Muscle of back (tissue), 11 donors: Measurements from ENCODE around the gene TMEM229A. TPM values are rescaled to one million over a fixed set of nuclear protein-coding genes. Genes with fewer than 3 reads are reported as not detected.
"Not testable (repeated sequence)": the region's sequence is repeated elsewhere in the genome, so short reads cannot be mapped to it uniquely, and the experiment has no call there.

Experiments used
- DNase-seq, 3 donors: peaks; one replicate each; pipeline versions ENCODE4 v3.0.0 to v3.0.0-alpha.2; 2013
- polyA plus RNA-seq, 10 donors: library from polyadenylated mRNA; unstranded; fragments of 120-200 nt; gene quantifications; one replicate each; pipeline ENCODE4 v1.2.1, GENCODE V29; 2013; ENCODE audit not compliant: insufficient read length in 10 of 10

TMEM229A gene
- polyA plus RNA-seq, 10 donors = 0.14 to 0.18 (median 0.15) TPM; not detected in 7

GRCh38 chr7:124033095-124033806, 384 bp upstream of the TMEM229A start:
- DNase-seq = peak in 2 of 3 donors; percentile 16 to 49

GRCh38 chr7:124031919-124032318, 948 bp downstream of the TMEM229A start:
- DNase-seq = peak in 1 of 3 donors; percentile 18

GRCh38 chr7:124031406-124031805, 1.5 kb downstream of the TMEM229A start:
- peak in 1 of 3 donors; percentile 0 for DNase-seq

GRCh38 chr7:124030964-124031363, 1.9 kb downstream of the TMEM229A start:
- peak in 1 of 3 donors; percentile 0 for DNase-seq

- no peak for DNase-seq
These were observed 3.3 kb downstream of the TMEM229A start for GRCh38 chr7:124029396-124030188.

GRCh38 chr7:124027236-124027635, 5.6 kb downstream of the TMEM229A start:
- DNase-seq = no peak

- DNase-seq = not testable (repeated sequence)
These were observed 8.5 kb downstream of the TMEM229A start for GRCh38 chr7:124024329-124024728.

- no peak for DNase-seq
These were observed 10.3 kb downstream of the TMEM229A start for GRCh38 chr7:124022551-124022950.

- no peak for DNase-seq
These were observed 12.8 kb downstream of the TMEM229A start for GRCh38 chr7:124020060-124020459.

GRCh38 chr7:124013306-124013705, 19.6 kb downstream of the TMEM229A start:
- no peak for DNase-seq

- no peak for DNase-seq
These were observed 20.0 kb downstream of the TMEM229A start for GRCh38 chr7:124012864-124013263.

- no peak for DNase-seq
These were observed 23.5 kb downstream of the TMEM229A start for GRCh38 chr7:124009321-124009720.

- not testable (repeated sequence) for DNase-seq
These were observed 24.6 kb downstream of the TMEM229A start for GRCh38 chr7:124008296-124008695.

- DNase-seq = no peak
These were observed 33.2 kb downstream of the TMEM229A start for GRCh38 chr7:123999703-124000102.

- no peak for DNase-seq
These were observed 33.9 kb downstream of the TMEM229A start for GRCh38 chr7:123998921-123999320.

GRCh38 chr7:123996327-123996625, 36.6 kb downstream of the TMEM229A start:
- DNase-seq = no peak

- no peak for DNase-seq
These were observed 37.1 kb downstream of the TMEM229A start for GRCh38 chr7:123995617-123996326.

- no peak for DNase-seq
These were observed 38.4 kb downstream of the TMEM229A start for GRCh38 chr7:123994449-123994848.

GRCh38 chr7:123993996-123994395, 38.9 kb downstream of the TMEM229A start:
- peak in 1 of 3 donors; percentile 5 for DNase-seq

- DNase-seq = no peak
These were observed 39.9 kb downstream of the TMEM229A start for GRCh38 chr7:123992913-123993518.

GRCh38 chr7:123987445-123987844, 45.4 kb downstream of the TMEM229A start:
- no peak for DNase-seq
